ENCODE results near the gene DOCK1.

The DOCK1 gene

DNA sequence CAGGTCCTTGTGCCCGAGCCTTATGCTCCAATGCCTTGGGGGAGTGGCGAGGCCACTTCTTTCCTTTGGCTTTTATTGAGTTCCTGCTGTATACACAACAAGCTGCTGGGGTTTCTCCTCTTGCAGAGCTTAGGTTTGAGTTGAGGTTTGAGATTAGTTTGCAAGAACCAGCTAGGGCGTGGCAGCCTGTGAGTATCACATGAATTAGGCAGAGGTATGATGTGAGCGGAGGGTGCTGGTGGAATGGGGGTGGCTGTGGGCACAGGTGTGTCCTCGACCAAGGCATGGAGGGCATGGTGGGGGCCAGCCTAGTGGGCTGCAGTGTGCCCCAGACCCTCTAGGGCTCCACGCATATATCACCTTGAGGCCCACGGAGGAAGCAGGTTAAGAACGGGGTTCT, 123.3 kb downstream of the DOCK1 start:
- Histone ChIP-seq H3K79me1 (ENCODE audit: low read depth, low read length) (no peaks in the 10 kb centered on the region), H3K27me3 (ENCODE audit: control insufficient read depth in 3 of 3, insufficient read depth in 3 of 3, low read depth in 1 of 3, low read length in 3 of 3) (no peaks in the 10 kb centered on the region), H2BK120ac (ENCODE audit: low read depth, low read length) (no peak overlapping the region), H3K4me3 (ENCODE audit: low read length in 2 of 2) (no peak overlapping the region), H4K91ac (ENCODE audit: low read depth, low read length, poor library complexity) (no peak overlapping the region), H3K4me1 (ENCODE audit: control insufficient read depth in 2 of 2, insufficient read depth in 1 of 2, low read depth in 1 of 2, low read length in 2 of 2) (peaks cover 1 to 15% of the 10 kb centered on the region in 2 donors), H2AK5ac (ENCODE audit: low read depth, low read length) (no peak overlapping the region), H4K8ac (ENCODE audit: low read depth, low read length) (no peak overlapping the region), H3K4ac (ENCODE audit: low read length) (no peak overlapping the region), H3K14ac (ENCODE audit: low read length) (no peak overlapping the region), H3K18ac (ENCODE audit: low read length) (no peak overlapping the region), H3K23ac (ENCODE audit: low read depth, low read length, poor library complexity) (no peak overlapping the region), H3K27ac (replicated peaks; ENCODE audit: low read length) (no peak overlapping the region), H3K36me3 (replicated peaks in 1 of 2; ENCODE audit: control insufficient read depth in 2 of 2, insufficient read depth in 2 of 2, low read length in 2 of 2) (peaks cover 28 to 93% of the 10 kb centered on the region in 2 donors), H3K9ac (ENCODE audit: low read depth, low read length, poor library complexity) (no peak overlapping the region), H2AFZ (ENCODE audit: low read length) (no peak overlapping the region), H3K4me2 (ENCODE audit: insufficient read depth, low read length, poor library complexity, severe bottlenecking) (no peak overlapping the region), H2BK12ac (ENCODE audit: low read length) (no peak overlapping the region), H2BK15ac (ENCODE audit: low read length) (no peak overlapping the region), H3K9me3 (replicated peaks in 1 of 2; ENCODE audit: control insufficient read depth in 2 of 2, insufficient read depth in 1 of 2, low read depth in 1 of 2, low read length in 2 of 2) (no peaks in the 10 kb centered on the region), H2BK5ac (ENCODE audit: low read length) (no peak overlapping the region)
- WGBS, 2 donors (ENCODE audit: extremely low coverage in 2 of 2, insufficient read length in 2 of 2, insufficient replicate concordance in 1 of 2): no CpG with 5 or more reads among the region's 8 CpGs
- DNase-seq (ENCODE audit: low spot score): no peak

DNA sequence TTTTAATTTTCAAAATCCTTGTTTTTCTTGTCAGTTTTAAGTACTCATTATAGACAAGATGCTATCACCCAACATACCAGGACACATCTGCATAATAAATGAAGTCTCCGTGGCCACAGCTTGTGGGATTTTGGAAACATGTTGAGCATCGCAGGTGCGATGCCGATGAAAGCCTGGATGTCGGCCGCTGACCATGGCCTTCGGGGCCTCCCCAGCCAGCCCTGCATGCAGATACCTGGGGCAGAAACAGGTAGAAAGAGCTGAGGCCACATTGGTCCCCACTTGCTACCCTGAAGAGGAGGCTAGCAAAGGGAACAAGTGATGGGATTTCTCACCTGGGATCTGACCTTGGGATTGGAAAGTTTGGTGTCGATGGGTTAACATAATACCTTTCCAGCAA, 123.8 kb downstream of the DOCK1 start:
- H3K14ac ChIP-seq (ENCODE audit: low read length): no peak overlapping the region
- H3K18ac ChIP-seq (ENCODE audit: low read length): no peak overlapping the region
- H3K9ac ChIP-seq (ENCODE audit: low read depth, low read length, poor library complexity): no peak overlapping the region
- peaks cover 4 to 16% of the 10 kb centered on the region in 2 donors for H3K4me1 ChIP-seq (ENCODE audit: control insufficient read depth in 2 of 2, insufficient read depth in 1 of 2, low read depth in 1 of 2, low read length in 2 of 2)
- no peak for DNase-seq (ENCODE audit: low spot score)
- H2BK15ac ChIP-seq (ENCODE audit: low read length): no peak overlapping the region
- H3K23ac ChIP-seq (ENCODE audit: low read depth, low read length, poor library complexity): no peak overlapping the region
- H2AFZ ChIP-seq (ENCODE audit: low read length): no peak overlapping the region
- H3K36me3 ChIP-seq (replicated peaks in 1 of 2; ENCODE audit: control insufficient read depth in 2 of 2, insufficient read depth in 2 of 2, low read length in 2 of 2): peaks cover 23 to 93% of the 10 kb centered on the region in 2 donors
- no CpG with 5 or more reads among the region's 8 CpGs for WGBS, 2 donors (ENCODE audit: extremely low coverage in 2 of 2, insufficient read length in 2 of 2, insufficient replicate concordance in 1 of 2)
- H3K4me2 ChIP-seq (ENCODE audit: insufficient read depth, low read length, poor library complexity, severe bottlenecking): no peak overlapping the region
- H2BK120ac ChIP-seq (ENCODE audit: low read depth, low read length): no peak overlapping the region
- H3K4ac ChIP-seq (ENCODE audit: low read length): no peak overlapping the region
- no peak overlapping the region for H4K91ac ChIP-seq (ENCODE audit: low read depth, low read length, poor library complexity)
- H3K9me3 ChIP-seq (replicated peaks in 1 of 2; ENCODE audit: control insufficient read depth in 2 of 2, insufficient read depth in 1 of 2, low read depth in 1 of 2, low read length in 2 of 2): no peaks in the 10 kb centered on the region
- peak overlapping the region in 1 of 2 donors; percentile 22 for H3K4me3 ChIP-seq (ENCODE audit: low read length in 2 of 2)
- H2BK5ac ChIP-seq (ENCODE audit: low read length): no peak overlapping the region
- H3K27me3 ChIP-seq (ENCODE audit: control insufficient read depth in 3 of 3, insufficient read depth in 3 of 3, low read depth in 1 of 3, low read length in 3 of 3): no peaks in the 10 kb centered on the region
- H2AK5ac ChIP-seq (ENCODE audit: low read depth, low read length): no peak overlapping the region
- no peak overlapping the region for H4K8ac ChIP-seq (ENCODE audit: low read depth, low read length)
- H3K27ac ChIP-seq (replicated peaks; ENCODE audit: low read length): no peak overlapping the region
- no peak overlapping the region for H2BK12ac ChIP-seq (ENCODE audit: low read length)
- H3K79me1 ChIP-seq (ENCODE audit: low read depth, low read length): no peaks in the 10 kb centered on the region

- no peak for DNase-seq (ENCODE audit: low spot score)
- no peaks in the 10 kb centered on the region for H3K79me1 ChIP-seq (ENCODE audit: low read depth, low read length)
- no peak overlapping the region for H2AK5ac ChIP-seq (ENCODE audit: low read depth, low read length)
- H2AFZ ChIP-seq (ENCODE audit: low read length): no peak overlapping the region
- H3K14ac ChIP-seq (ENCODE audit: low read length): peak overlapping the region; percentile 58
- H3K4ac ChIP-seq (ENCODE audit: low read length): no peak overlapping the region
- no peak overlapping the region for H3K27ac ChIP-seq (replicated peaks; ENCODE audit: low read length)
- no peak overlapping the region for H3K18ac ChIP-seq (ENCODE audit: low read length)
- H2BK5ac ChIP-seq (ENCODE audit: low read length): no peak overlapping the region
- H3K36me3 ChIP-seq (replicated peaks in 1 of 2; ENCODE audit: control insufficient read depth in 2 of 2, insufficient read depth in 2 of 2, low read length in 2 of 2): peaks cover 29 to 94% of the 10 kb centered on the region in 2 donors
- no peak overlapping the region for H4K91ac ChIP-seq (ENCODE audit: low read depth, low read length, poor library complexity)
- H4K8ac ChIP-seq (ENCODE audit: low read depth, low read length): no peak overlapping the region
- H3K4me1 ChIP-seq (ENCODE audit: control insufficient read depth in 2 of 2, insufficient read depth in 1 of 2, low read depth in 1 of 2, low read length in 2 of 2): peaks cover 5 to 10% of the 10 kb centered on the region in 2 donors
- no peak overlapping the region for H3K4me3 ChIP-seq (ENCODE audit: low read length in 2 of 2)
- H3K9ac ChIP-seq (ENCODE audit: low read depth, low read length, poor library complexity): no peak overlapping the region
- no peak overlapping the region for H2BK12ac ChIP-seq (ENCODE audit: low read length)
- peaks cover 0 to 2% (median 0%) of the 10 kb centered on the region in 3 experiments for H3K27me3 ChIP-seq (ENCODE audit: control insufficient read depth in 3 of 3, insufficient read depth in 3 of 3, low read depth in 1 of 3, low read length in 3 of 3)
- no peaks in the 10 kb centered on the region for H3K9me3 ChIP-seq (replicated peaks in 1 of 2; ENCODE audit: control insufficient read depth in 2 of 2, insufficient read depth in 1 of 2, low read depth in 1 of 2, low read length in 2 of 2)
- H3K23ac ChIP-seq (ENCODE audit: low read depth, low read length, poor library complexity): no peak overlapping the region
- no peak overlapping the region for H2BK120ac ChIP-seq (ENCODE audit: low read depth, low read length)
- no CpG with 5 or more reads among the region's 12 CpGs for WGBS, 2 donors (ENCODE audit: extremely low coverage in 2 of 2, insufficient read length in 2 of 2, insufficient replicate concordance in 1 of 2)
- no peak overlapping the region for H3K4me2 ChIP-seq (ENCODE audit: insufficient read depth, low read length, poor library complexity, severe bottlenecking)
- no peak overlapping the region for H2BK15ac ChIP-seq (ENCODE audit: low read length)
Measured at GRCh38 chr10:127033216-127034033, 128.2 kb downstream of the DOCK1 start.

GRCh38 chr10:127034034-127034633, 128.9 kb downstream of the DOCK1 start:
- Histone ChIP-seq H2BK5ac (ENCODE audit: low read length) (no peak overlapping the region), H3K9me3 (replicated peaks in 1 of 2; ENCODE audit: control insufficient read depth in 2 of 2, insufficient read depth in 1 of 2, low read depth in 1 of 2, low read length in 2 of 2) (no peaks in the 10 kb centered on the region), H2AFZ (ENCODE audit: low read length) (no peak overlapping the region), H2BK120ac (ENCODE audit: low read depth, low read length) (no peak overlapping the region), H3K4ac (ENCODE audit: low read length) (no peak overlapping the region), H3K9ac (ENCODE audit: low read depth, low read length, poor library complexity) (no peak overlapping the region), H3K14ac (ENCODE audit: low read length) (no peak overlapping the region), H2AK5ac (ENCODE audit: low read depth, low read length) (no peak overlapping the region), H3K27me3 (ENCODE audit: control insufficient read depth in 3 of 3, insufficient read depth in 3 of 3, low read depth in 1 of 3, low read length in 3 of 3) (peaks cover 0 to 2% (median 0%) of the 10 kb centered on the region in 3 experiments), H3K18ac (ENCODE audit: low read length) (no peak overlapping the region), H2BK12ac (ENCODE audit: low read length) (no peak overlapping the region), H3K4me3 (ENCODE audit: low read length in 2 of 2) (no peak overlapping the region), H3K4me1 (ENCODE audit: control insufficient read depth in 2 of 2, insufficient read depth in 1 of 2, low read depth in 1 of 2, low read length in 2 of 2) (peaks cover 5 to 10% of the 10 kb centered on the region in 2 donors), H3K4me2 (ENCODE audit: insufficient read depth, low read length, poor library complexity, severe bottlenecking) (no peak overlapping the region), H3K79me1 (ENCODE audit: low read depth, low read length) (no peaks in the 10 kb centered on the region), H4K91ac (ENCODE audit: low read depth, low read length, poor library complexity) (no peak overlapping the region), H2BK15ac (ENCODE audit: low read length) (no peak overlapping the region), H4K8ac (ENCODE audit: low read depth, low read length) (no peak overlapping the region), H3K27ac (replicated peaks; ENCODE audit: low read length) (no peak overlapping the region), H3K23ac (ENCODE audit: low read depth, low read length, poor library complexity) (no peak overlapping the region), H3K36me3 (replicated peaks in 1 of 2; ENCODE audit: control insufficient read depth in 2 of 2, insufficient read depth in 2 of 2, low read length in 2 of 2) (peaks cover 29 to 94% of the 10 kb centered on the region in 2 donors)
- WGBS, 2 donors (ENCODE audit: extremely low coverage in 2 of 2, insufficient read length in 2 of 2, insufficient replicate concordance in 1 of 2): no CpG with 5 or more reads among the region's 7 CpGs
- DNase-seq (ENCODE audit: low spot score): no peak

All from neuronal stem cell (in vitro differentiated cells).